Retina (tissue), 1 donor: Measurements from ENCODE around the gene NTSR1.
A peak's percentile ranks its signal among the peaks of the same experiment; 100 is the strongest.

Experiments
- DNase-seq: peaks from one replicate; pipeline ENCODE4 v3.0.0-alpha.2; 2016

The NTSR1 gene

GRCh38 chr20:62727584-62728027 is 19.0 kb downstream of the NTSR1 start:
- DNase-seq = no peak

- DNase-seq = no peak
Observed at GRCh38 chr20:62728028-62728780, 19.6 kb downstream of the NTSR1 start.

- no peak for DNase-seq
Observed at GRCh38 chr20:62728781-62729300, 20.2 kb downstream of the NTSR1 start.

- DNase-seq = no peak
Observed at GRCh38 chr20:62730481-62730880, 21.8 kb downstream of the NTSR1 start.

- no peak for DNase-seq
Observed at GRCh38 chr20:62732031-62732760, 23.6 kb downstream of the NTSR1 start.

- peak; percentile 14 for DNase-seq
Observed at GRCh38 chr20:62732842-62733525, 24.3 kb downstream of the NTSR1 start.

GRCh38 chr20:62733526-62733842 is 24.8 kb downstream of the NTSR1 start:
- DNase-seq = peak; percentile 2

- DNase-seq = peak; percentile 3
Observed at GRCh38 chr20:62733891-62734290, 25.3 kb downstream of the NTSR1 start.

GRCh38 chr20:62734326-62734725 is 25.7 kb downstream of the NTSR1 start:
- DNase-seq = peak; percentile 4

GRCh38 chr20:62734881-62735280 is 26.2 kb downstream of the NTSR1 start:
- DNase-seq = no peak

- peak; percentile 56 for DNase-seq
Observed at GRCh38 chr20:62735331-62735821, 26.7 kb downstream of the NTSR1 start.

GRCh38 chr20:62736026-62736406 is 27.4 kb downstream of the NTSR1 start:
- peak; percentile 14 for DNase-seq

GRCh38 chr20:62736407-62737071 is 27.9 kb downstream of the NTSR1 start:
- DNase-seq = peak; percentile 16

GRCh38 chr20:62737271-62737811 is 28.7 kb downstream of the NTSR1 start:
- DNase-seq = peak; percentile 16

- DNase-seq = peak; percentile 8
Observed at GRCh38 chr20:62738025-62738881, 29.6 kb downstream of the NTSR1 start.

- no peak for DNase-seq
Observed at GRCh38 chr20:62739067-62739466, 30.4 kb downstream of the NTSR1 start.

- peak; percentile 34 for DNase-seq
Observed at GRCh38 chr20:62739581-62740285, 31.1 kb downstream of the NTSR1 start.

GRCh38 chr20:62740286-62741141 is 31.9 kb downstream of the NTSR1 start:
- DNase-seq = peak; percentile 15

- peak; percentile 6 for DNase-seq
Observed at GRCh38 chr20:62741191-62741691, 32.6 kb downstream of the NTSR1 start.
